ENCODE data around the gene FBXL16.
A peak's percentile ranks its signal among the peaks of the same experiment; 100 is the strongest.

The FBXL16 gene

GRCh38 chr16:667780-668518 lies 37.7 kb downstream of the FBXL16 start, which contains the start of gene RHOT2 (continued):
- TF ChIP-seq ZNF585B (tag by site-specific recombination; IDR thresholded peaks at IDR 0.05) (no peak), KLF7 (tag by site-specific recombination; IDR thresholded peaks at IDR 0.05; ENCODE audit: borderline replicate concordance) (no peak), ZNF266 (tag by site-specific recombination; IDR thresholded peaks at IDR 0.05; ENCODE audit: low read depth) (no peak), OVOL3 (tag by site-specific recombination; IDR thresholded peaks at IDR 0.05) (no peak), ZNF404 (tag by site-specific recombination; IDR thresholded peaks at IDR 0.05) (no peak), ZNF555 (tag by site-specific recombination; conservative IDR thresholded peaks at IDR 0.05) (no peak), ZNF184 (tag by site-specific recombination; IDR thresholded peaks at IDR 0.05) (peak; percentile 86; the same call in 1 of the 2 replicates), MEIS1 (CRISPR knock-in tag; IDR thresholded peaks at IDR 0.05; ENCODE audit: borderline replicate concordance) (no peak), ZBTB11 (tag by site-specific recombination; conservative IDR thresholded peaks at IDR 0.05; ENCODE audit: low read depth) (peak; percentile 94), YY1 (tag by site-specific recombination; IDR thresholded peaks at IDR 0.05) (peak; percentile 91), ZNF660 (tag by site-specific recombination; IDR thresholded peaks at IDR 0.05) (peak; percentile 99), SCRT1 (tag by site-specific recombination; IDR thresholded peaks at IDR 0.05; ENCODE audit: borderline replicate concordance) (peak; percentile 89), ZNF423 (tag by site-specific recombination; IDR thresholded peaks at IDR 0.05) (no peak), ZNF324 (tag by site-specific recombination; IDR thresholded peaks at IDR 0.05) (no peak), ELK4 (IDR thresholded peaks at IDR 0.05; ENCODE audit: borderline replicate concordance, low read depth, low read length) (peak; percentile 31; the same call in 1 of the 2 replicates), ZNF843 (tag by site-specific recombination; IDR thresholded peaks at IDR 0.05) (no peak), PRDM2 (tag by site-specific recombination; IDR thresholded peaks at IDR 0.05; ENCODE audit: borderline replicate concordance) (no peak)
- TF ChIP-seq, protein P1, sequence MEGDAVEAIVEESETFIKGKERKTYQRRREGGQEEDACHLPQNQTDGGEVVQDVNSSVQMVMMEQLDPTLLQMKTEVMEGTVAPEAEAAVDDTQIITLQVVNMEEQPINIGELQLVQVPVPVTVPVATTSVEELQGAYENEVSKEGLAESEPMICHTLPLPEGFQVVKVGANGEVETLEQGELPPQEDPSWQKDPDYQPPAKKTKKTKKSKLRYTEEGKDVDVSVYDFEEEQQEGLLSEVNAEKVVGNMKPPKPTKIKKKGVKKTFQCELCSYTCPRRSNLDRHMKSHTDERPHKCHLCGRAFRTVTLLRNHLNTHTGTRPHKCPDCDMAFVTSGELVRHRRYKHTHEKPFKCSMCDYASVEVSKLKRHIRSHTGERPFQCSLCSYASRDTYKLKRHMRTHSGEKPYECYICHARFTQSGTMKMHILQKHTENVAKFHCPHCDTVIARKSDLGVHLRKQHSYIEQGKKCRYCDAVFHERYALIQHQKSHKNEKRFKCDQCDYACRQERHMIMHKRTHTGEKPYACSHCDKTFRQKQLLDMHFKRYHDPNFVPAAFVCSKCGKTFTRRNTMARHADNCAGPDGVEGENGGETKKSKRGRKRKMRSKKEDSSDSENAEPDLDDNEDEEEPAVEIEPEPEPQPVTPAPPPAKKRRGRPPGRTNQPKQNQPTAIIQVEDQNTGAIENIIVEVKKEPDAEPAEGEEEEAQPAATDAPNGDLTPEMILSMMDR (tag by site-specific recombination; IDR thresholded peaks at IDR 0.05) = peak; percentile 56; the same call in 1 of the 2 replicates
- TF ChIP-seq, protein P2, sequence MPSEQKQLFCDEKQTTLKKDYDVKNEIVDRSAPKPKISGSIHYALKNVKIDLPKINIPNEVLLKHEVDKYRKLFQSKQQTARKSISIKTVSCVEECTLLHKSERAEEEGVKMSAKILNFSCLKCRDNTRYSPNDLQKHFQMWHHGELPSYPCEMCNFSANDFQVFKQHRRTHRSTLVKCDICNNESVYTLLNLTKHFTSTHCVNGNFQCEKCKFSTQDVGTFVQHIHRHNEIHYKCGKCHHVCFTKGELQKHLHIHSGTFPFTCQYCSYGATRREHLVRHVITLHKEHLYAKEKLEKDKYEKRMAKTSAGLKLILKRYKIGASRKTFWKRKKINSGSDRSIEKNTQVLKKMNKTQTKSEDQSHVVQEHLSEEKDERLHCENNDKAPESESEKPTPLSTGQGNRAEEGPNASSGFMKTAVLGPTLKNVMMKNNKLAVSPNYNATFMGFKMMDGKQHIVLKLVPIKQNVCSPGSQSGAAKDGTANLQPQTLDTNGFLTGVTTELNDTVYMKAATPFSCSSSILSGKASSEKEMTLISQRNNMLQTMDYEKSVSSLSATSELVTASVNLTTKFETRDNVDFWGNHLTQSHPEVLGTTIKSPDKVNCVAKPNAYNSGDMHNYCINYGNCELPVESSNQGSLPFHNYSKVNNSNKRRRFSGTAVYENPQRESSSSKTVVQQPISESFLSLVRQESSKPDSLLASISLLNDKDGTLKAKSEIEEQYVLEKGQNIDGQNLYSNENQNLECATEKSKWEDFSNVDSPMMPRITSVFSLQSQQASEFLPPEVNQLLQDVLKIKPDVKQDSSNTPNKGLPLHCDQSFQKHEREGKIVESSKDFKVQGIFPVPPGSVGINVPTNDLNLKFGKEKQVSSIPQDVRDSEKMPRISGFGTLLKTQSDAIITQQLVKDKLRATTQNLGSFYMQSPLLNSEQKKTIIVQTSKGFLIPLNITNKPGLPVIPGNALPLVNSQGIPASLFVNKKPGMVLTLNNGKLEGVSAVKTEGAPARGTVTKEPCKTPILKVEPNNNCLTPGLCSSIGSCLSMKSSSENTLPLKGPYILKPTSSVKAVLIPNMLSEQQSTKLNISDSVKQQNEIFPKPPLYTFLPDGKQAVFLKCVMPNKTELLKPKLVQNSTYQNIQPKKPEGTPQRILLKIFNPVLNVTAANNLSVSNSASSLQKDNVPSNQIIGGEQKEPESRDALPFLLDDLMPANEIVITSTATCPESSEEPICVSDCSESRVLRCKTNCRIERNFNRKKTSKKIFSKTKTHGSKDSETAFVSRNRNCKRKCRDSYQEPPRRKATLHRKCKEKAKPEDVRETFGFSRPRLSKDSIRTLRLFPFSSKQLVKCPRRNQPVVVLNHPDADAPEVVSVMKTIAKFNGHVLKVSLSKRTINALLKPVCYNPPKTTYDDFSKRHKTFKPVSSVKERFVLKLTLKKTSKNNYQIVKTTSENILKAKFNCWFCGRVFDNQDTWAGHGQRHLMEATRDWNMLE (tag by site-specific recombination; conservative IDR thresholded peaks at IDR 0.05; ENCODE audit: low read depth) = 0 out of 2 replicates have a peak, but pooled peaks have one; percentile 22
- TF ChIP-seq, protein P3, sequence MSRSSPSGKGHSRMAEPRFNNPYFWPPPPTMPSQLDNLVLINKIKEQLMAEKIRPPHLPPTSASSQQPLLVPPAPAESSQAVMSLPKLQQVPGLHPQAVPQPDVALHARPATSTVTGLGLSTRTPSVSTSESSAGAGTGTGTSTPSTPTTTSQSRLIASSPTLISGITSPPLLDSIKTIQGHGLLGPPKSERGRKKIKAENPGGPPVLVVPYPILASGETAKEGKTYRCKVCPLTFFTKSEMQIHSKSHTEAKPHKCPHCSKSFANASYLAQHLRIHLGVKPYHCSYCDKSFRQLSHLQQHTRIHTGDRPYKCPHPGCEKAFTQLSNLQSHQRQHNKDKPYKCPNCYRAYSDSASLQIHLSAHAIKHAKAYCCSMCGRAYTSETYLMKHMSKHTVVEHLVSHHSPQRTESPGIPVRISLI (tag by site-specific recombination; IDR thresholded peaks at IDR 0.05) = no peak

Data from HEK293 (cell line).